GM18951 (cell line): ENCODE measurements around the gene UGGT2.

Experiments
- POLR2A ChIP-seq: IDR thresholded peaks from 4 replicates; pipeline ENCODE4 v1.6.1; 2011; ENCODE audit warnings: mild to moderate bottlenecking; ENCODE audit not compliant: insufficient read length, insufficient read depth; ENCODE audit errors: extremely low read depth
- in situ Hi-C: fragments of 300-500 bp; cut with MboI; formaldehyde crosslinking; loops from one replicate; pipeline ENCODE4 v1.12.0; 2022; ENCODE audit warnings: low sequenced_read_pairs, mixed read lengths, inconsistent platforms; ENCODE audit not compliant: unreplicated experiment

UGGT2 gene

GRCh38 chr13:96053003-96053703, at the start of gene UGGT2:
Gene UGGT2 (minus strand): TSS chr13:96053401. CDS start chr13:96053312, 89 bp downstream.
- TF ChIP-seq POLR2A, result peak; percentile 84
- in situ Hi-C loops, result no loop called here

- TF ChIP-seq POLR2A, result no peak
- in situ Hi-C loops, result no loop called here
These were observed 47.4 kb upstream of the UGGT2 start for GRCh38 chr13:96100457-96101220.

- in situ Hi-C loops, result no loop called here
- TF ChIP-seq POLR2A, result no peak
These were observed 40.2 kb upstream of the UGGT2 start for GRCh38 chr13:96093296-96094006.

- in situ Hi-C loops, result no loop called here
These were observed 38.2 kb upstream of the UGGT2 start for GRCh38 chr13:96091164-96092117.

GRCh38 chr13:96090240-96091101, 37.3 kb upstream of the UGGT2 start:
- in situ Hi-C loops, result no loop called here
- no peak for TF ChIP-seq POLR2A

More at GRCh38 chr13:96091164-96092117, 38.2 kb upstream of the UGGT2 start:
- TF ChIP-seq POLR2A, result no peak

- in situ Hi-C loops, result no loop called here
- TF ChIP-seq POLR2A, result no peak
These were observed 36.6 kb upstream of the UGGT2 start, which contains the start of gene HS6ST3 for GRCh38 chr13:96089749-96090239. Gene HS6ST3 (plus strand): TSS chr13:96090107.

- TF ChIP-seq POLR2A, result no peak
- in situ Hi-C loops, result no loop called here
These were observed 35.9 kb upstream of the UGGT2 start for GRCh38 chr13:96089139-96089538.

GRCh38 chr13:96086736-96087135, 33.5 kb upstream of the UGGT2 start:
- in situ Hi-C loops, result no loop called here

GRCh38 chr13:96082640-96083039, 29.4 kb upstream of the UGGT2 start:
- TF ChIP-seq POLR2A, result no peak
- in situ Hi-C loops, result no loop called here

More at GRCh38 chr13:96086736-96087135, 33.5 kb upstream of the UGGT2 start:
- no peak for TF ChIP-seq POLR2A

GRCh38 chr13:96081888-96082287, 28.7 kb upstream of the UGGT2 start:
- in situ Hi-C loops, result no loop called here
- no peak for TF ChIP-seq POLR2A

GRCh38 chr13:96080676-96081075, 27.5 kb upstream of the UGGT2 start:
- no peak for TF ChIP-seq POLR2A
- in situ Hi-C loops, result no loop called here
